Suppressor macrophage treated with lipopolysaccharide for 1 hour (primary cell): ENCODE measurements around the gene DPY19L3.

Experiments
- DNase-seq, 3 donors: peaks; one replicate each; pipeline ENCODE4 v3.0.0-alpha.2; 2020 to 2022

Gene DPY19L3

DNA sequence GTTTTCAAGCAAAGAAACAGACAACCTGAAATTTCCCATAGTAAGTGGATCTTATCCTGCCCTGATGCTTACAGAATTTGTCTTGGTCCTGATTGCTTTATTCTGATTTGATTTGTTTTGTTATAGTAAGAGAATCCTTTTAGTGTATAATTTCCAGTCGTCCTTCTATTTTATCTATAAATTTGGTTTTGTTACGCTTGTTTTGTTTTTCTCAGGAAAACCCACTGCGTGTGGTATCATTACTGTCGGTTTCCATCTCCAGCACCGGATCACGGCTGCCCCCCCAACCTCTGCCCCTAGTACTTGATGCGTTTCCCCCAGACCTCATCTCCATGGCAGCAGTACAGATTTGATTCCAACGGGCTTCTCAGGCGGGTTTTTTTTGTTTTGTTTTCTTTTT, 117.4 kb downstream of the DPY19L3 start:
- DNase-seq = no peak

- DNase-seq = no peak
These were observed 121.3 kb downstream of the DPY19L3 start for GRCh38 chr19:32526895-32527294.

- DNase-seq = no peak
These were observed 125.2 kb downstream of the DPY19L3 start for GRCh38 chr19:32530773-32531172.

GRCh38 chr19:32532233-32532632, 126.7 kb downstream of the DPY19L3 start:
- no peak for DNase-seq
